Hepatocyte (in vitro differentiated cells): ENCODE data around the gene DLG2.

Experiments used
- EZH2 ChIP-seq: fragments of 200-600 bp; sonication (generic); IDR thresholded peaks from 2 replicates; pipeline ENCODE4 v1.6.1; 2016; ENCODE audit warnings: antibody characterized with exemption, mild to moderate bottlenecking, borderline replicate concordance
- EZH2phosphoT487 ChIP-seq: fragments of 200-600 bp; sonication (generic); IDR thresholded peaks from one replicate; pipeline ENCODE4 v1.6.1; 2018; ENCODE audit warnings: antibody characterized with exemption, mild to moderate bottlenecking, low read depth, moderate library complexity; ENCODE audit not compliant: unreplicated experiment, severe bottlenecking
- TF ChIP-seq, protein P1 (sequence below): fragments of 200-600 bp; sonication (generic); IDR thresholded peaks from 2 replicates; pipeline ENCODE4 v1.5.1; 2016; ENCODE audit warnings: antibody characterized with exemption, mild to moderate bottlenecking; ENCODE audit not compliant: poor library complexity

DNA sequence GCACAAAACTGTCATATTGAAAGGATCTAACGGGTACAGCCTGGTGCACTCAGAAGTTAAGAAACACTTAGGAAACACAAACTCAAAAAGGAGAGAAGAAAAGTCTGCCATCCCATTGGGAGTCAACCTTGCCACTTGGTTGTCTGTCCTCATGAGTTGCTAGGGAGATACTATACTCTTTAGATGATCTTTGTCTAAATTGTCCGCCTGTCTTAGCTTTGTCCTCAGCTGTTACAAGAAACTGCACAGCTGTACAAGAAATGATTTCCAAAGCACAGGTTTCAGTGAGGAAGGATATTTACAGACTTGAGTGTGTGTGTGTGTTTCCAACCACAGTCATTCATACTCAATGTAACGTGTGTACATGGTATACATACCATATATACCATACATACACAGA lies 2171.8 kb downstream of the DLG2 start:
- TF ChIP-seq, protein P1, sequence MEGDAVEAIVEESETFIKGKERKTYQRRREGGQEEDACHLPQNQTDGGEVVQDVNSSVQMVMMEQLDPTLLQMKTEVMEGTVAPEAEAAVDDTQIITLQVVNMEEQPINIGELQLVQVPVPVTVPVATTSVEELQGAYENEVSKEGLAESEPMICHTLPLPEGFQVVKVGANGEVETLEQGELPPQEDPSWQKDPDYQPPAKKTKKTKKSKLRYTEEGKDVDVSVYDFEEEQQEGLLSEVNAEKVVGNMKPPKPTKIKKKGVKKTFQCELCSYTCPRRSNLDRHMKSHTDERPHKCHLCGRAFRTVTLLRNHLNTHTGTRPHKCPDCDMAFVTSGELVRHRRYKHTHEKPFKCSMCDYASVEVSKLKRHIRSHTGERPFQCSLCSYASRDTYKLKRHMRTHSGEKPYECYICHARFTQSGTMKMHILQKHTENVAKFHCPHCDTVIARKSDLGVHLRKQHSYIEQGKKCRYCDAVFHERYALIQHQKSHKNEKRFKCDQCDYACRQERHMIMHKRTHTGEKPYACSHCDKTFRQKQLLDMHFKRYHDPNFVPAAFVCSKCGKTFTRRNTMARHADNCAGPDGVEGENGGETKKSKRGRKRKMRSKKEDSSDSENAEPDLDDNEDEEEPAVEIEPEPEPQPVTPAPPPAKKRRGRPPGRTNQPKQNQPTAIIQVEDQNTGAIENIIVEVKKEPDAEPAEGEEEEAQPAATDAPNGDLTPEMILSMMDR, result no peak
- no peak for TF ChIP-seq EZH2
- no peak for TF ChIP-seq EZH2phosphoT487
